ENCODE measurements around the gene GPR32. TPM values are rescaled to one million over a fixed set of nuclear protein-coding genes. Genes with fewer than 3 reads are reported as not detected.

GPR32 gene
- total RNA-seq, 3 donors from 2014 or later (not counting 1 experiment from before 2014, with no cell fraction given), result not detected

DNA sequence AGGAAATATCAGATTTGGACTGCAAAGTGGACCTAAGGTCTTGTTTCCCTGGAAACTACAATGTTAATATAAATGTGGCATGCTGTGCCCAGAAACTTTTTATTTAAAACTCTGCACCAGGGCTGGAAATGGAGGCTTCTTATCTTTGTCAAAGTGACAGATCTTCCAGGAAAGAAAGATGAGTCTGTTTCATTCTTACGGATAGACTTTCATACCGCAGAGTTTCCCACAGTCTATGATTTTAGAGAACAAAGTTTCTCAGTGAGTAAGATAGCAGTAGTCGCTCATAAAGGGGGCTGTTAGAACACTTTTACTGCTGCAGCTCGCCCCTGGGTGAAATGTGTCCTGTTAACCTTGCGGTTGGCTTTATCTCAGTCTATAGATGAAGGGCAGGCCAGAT is 40.4 kb upstream of the GPR32 start:
- intact Hi-C loops (cut with micrococcal nuclease), result loop anchor here (10.0 kb wide), 1 partner anchor 75 kb away; no protein-coding TSS in a partner anchor
- H3K4me3 Mint-ChIP-seq, result no peak overlapping the region
- H3K27ac Mint-ChIP-seq, result no peak overlapping the region
- H3K27me3 ChIP-seq (ENCODE audit: control insufficient read depth, insufficient read depth, low read length), result peaks cover 8% of the 10 kb centered on the region
- no peak overlapping the region for H3K27ac ChIP-seq (ENCODE audit: low read length)
- no peaks in the 10 kb centered on the region for H3K36me3 ChIP-seq (ENCODE audit: control insufficient read depth, insufficient read depth, low read length)
- H3K27me3 Mint-ChIP-seq (ENCODE audit: low read depth in 2 of 2), result peaks cover 0 to 7% of the 10 kb centered on the region in 2 donors
- WGBS (ENCODE audit: insufficient coverage), result 83% methylated on average over 4 of the region's 5 CpGs
- peaks cover 0 to 28% of the 10 kb centered on the region in 2 donors for H3K4me1 Mint-ChIP-seq
- TF ChIP-seq, protein P1, sequence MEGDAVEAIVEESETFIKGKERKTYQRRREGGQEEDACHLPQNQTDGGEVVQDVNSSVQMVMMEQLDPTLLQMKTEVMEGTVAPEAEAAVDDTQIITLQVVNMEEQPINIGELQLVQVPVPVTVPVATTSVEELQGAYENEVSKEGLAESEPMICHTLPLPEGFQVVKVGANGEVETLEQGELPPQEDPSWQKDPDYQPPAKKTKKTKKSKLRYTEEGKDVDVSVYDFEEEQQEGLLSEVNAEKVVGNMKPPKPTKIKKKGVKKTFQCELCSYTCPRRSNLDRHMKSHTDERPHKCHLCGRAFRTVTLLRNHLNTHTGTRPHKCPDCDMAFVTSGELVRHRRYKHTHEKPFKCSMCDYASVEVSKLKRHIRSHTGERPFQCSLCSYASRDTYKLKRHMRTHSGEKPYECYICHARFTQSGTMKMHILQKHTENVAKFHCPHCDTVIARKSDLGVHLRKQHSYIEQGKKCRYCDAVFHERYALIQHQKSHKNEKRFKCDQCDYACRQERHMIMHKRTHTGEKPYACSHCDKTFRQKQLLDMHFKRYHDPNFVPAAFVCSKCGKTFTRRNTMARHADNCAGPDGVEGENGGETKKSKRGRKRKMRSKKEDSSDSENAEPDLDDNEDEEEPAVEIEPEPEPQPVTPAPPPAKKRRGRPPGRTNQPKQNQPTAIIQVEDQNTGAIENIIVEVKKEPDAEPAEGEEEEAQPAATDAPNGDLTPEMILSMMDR (IDR thresholded peaks at IDR 0.05), result no peak
- no peak for ATAC-seq
- no peaks in the 10 kb centered on the region for H3K9me3 Mint-ChIP-seq
- no peak overlapping the region for H3K4me3 ChIP-seq (ENCODE audit: low read length)
- peaks cover 27% of the 10 kb centered on the region for H3K4me1 ChIP-seq (ENCODE audit: control insufficient read depth, insufficient read depth, low read length)
- no peaks in the 10 kb centered on the region for H3K36me3 Mint-ChIP-seq
- H3K9me3 ChIP-seq (ENCODE audit: control insufficient read depth, insufficient read depth, low read length), result no peaks in the 10 kb centered on the region
- DNase-seq, result no peak

DNA sequence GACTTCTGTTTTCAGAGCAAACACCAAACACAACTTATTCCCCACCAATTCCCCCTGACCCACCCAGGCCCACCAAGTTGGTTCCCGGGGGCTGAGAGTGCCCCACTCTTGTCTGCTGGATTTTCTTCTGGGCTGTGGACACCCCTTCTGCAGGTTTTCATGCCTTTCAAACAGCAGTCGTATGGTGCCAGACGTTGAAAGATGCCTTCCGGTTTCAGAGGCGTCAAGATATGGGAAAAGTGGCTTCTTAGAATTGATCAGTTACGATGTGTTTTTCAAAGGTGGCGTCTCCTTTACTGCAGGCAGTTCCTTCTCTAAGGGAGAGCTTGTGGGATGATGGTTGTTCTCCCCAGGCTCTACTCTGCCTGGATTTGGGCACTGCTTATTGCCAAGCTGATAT is 34.4 kb upstream of the GPR32 start:
- Histone ChIP-seq H3K4me3 (ENCODE audit: low read length) (no peak overlapping the region), H3K4me1 (ENCODE audit: control insufficient read depth, insufficient read depth, low read length) (no peaks in the 10 kb centered on the region), H3K36me3 (ENCODE audit: control insufficient read depth, insufficient read depth, low read length) (no peaks in the 10 kb centered on the region), H3K9me3 (ENCODE audit: control insufficient read depth, insufficient read depth, low read length) (no peaks in the 10 kb centered on the region), H3K27me3 (ENCODE audit: control insufficient read depth, insufficient read depth, low read length) (no peaks in the 10 kb centered on the region), H3K27ac (ENCODE audit: low read length) (no peak overlapping the region)
- Mint-ChIP-seq H3K4me1 (no peaks in the 10 kb centered on the region), H3K4me3 (no peak overlapping the region), H3K36me3 (no peaks in the 10 kb centered on the region), H3K9me3 (no peaks in the 10 kb centered on the region), H3K27ac (no peak overlapping the region), H3K27me3 (ENCODE audit: low read depth in 2 of 2) (peaks cover 11 to 15% of the 10 kb centered on the region in 2 donors)
- WGBS (ENCODE audit: insufficient coverage), result 81% methylated on average over 7 of the region's 7 CpGs
- intact Hi-C loops (cut with micrococcal nuclease), result no loop called here
- ATAC-seq (no peak), DNase-seq (no peak)
- TF ChIP-seq, protein P1 (IDR thresholded peaks at IDR 0.05), result no peak

GRCh38 chr19:50736338-50736737 is 33.9 kb upstream of the GPR32 start:
- no peaks in the 10 kb centered on the region for H3K4me1 ChIP-seq (ENCODE audit: control insufficient read depth, insufficient read depth, low read length)
- intact Hi-C loops (cut with micrococcal nuclease), result no loop called here
- no peak for ATAC-seq

More at GRCh38 chr19:50736338-50736737, 33.9 kb upstream of the GPR32 start:
- Mint-ChIP-seq H3K4me1 (no peaks in the 10 kb centered on the region), H3K27ac (no peak overlapping the region), H3K36me3 (no peaks in the 10 kb centered on the region), H3K27me3 (ENCODE audit: low read depth in 2 of 2) (peaks cover 11 to 18% of the 10 kb centered on the region in 2 donors), H3K4me3 (no peak overlapping the region), H3K9me3 (no peaks in the 10 kb centered on the region)
- Histone ChIP-seq H3K36me3 (ENCODE audit: control insufficient read depth, insufficient read depth, low read length) (no peaks in the 10 kb centered on the region), H3K9me3 (ENCODE audit: control insufficient read depth, insufficient read depth, low read length) (no peaks in the 10 kb centered on the region), H3K4me3 (ENCODE audit: low read length) (no peak overlapping the region), H3K27ac (ENCODE audit: low read length) (no peak overlapping the region), H3K27me3 (ENCODE audit: control insufficient read depth, insufficient read depth, low read length) (no peaks in the 10 kb centered on the region)
- TF ChIP-seq, protein P1 (IDR thresholded peaks at IDR 0.05), result no peak
- no peak for DNase-seq
- WGBS (ENCODE audit: insufficient coverage), result 75% methylated on average over 5 of the region's 5 CpGs

Measured in natural killer cell (primary cell).